T-helper 1 cell treated with Interleukin-12 subunit alpha and Interleukin-12 subunit beta and Interleukin-4 antibody, amounts not matched to agents 30 μg/mL and 1 μg/mL, for 36 hours (primary cell): ENCODE results near the gene FCER1G.
"Not testable (repeated sequence)": the region's sequence is repeated elsewhere in the genome, so short reads cannot be mapped to it uniquely, and the experiment has no call there.

Experiments used
- H3K27ac Mint-ChIP-seq: one replicate; pipeline ENCODE4 v1.8.0; 2021; ENCODE audit warnings: mild to moderate bottlenecking, mixed read lengths
- H3K27me3 Mint-ChIP-seq: one replicate; pipeline ENCODE4 v1.8.0; 2021; ENCODE audit warnings: low read depth, mixed read lengths
- H3K36me3 Mint-ChIP-seq: one replicate; pipeline ENCODE4 v1.8.0; 2021; ENCODE audit warnings: low read depth, mixed read lengths
- H3K4me1 Mint-ChIP-seq: one replicate; pipeline ENCODE4 v1.8.0; 2021; ENCODE audit warnings: low read depth, mixed read lengths
- H3K4me3 Mint-ChIP-seq: one replicate; pipeline ENCODE4 v1.8.0; 2021; ENCODE audit warnings: mild to moderate bottlenecking, moderate library complexity, mixed read lengths
- H3K9me3 Mint-ChIP-seq: one replicate; pipeline ENCODE4 v1.8.0; 2021; ENCODE audit warnings: mixed read lengths

The FCER1G gene

DNA sequence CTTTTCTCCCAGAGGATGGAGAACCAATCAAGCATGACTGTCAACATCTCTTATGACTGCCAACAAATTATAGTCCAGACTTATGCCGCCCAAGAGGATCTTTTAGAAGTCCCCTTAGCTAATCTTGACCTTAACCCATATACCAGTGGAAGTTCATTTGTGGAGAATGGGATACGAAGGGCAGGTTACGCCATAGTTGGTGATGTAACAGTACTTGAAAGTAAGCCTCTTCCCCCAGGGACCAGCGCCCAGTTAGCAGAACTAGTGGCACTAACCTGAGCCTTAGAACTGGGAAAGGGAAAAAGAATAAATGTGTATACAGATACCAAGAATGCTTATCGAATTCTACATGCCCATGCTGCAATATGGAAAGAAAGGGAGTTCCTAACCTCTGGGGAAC lies 40.2 kb downstream of the FCER1G start:
- H3K27me3 Mint-ChIP-seq: peaks cover 43% of the 10 kb centered on the region
- H3K4me1 Mint-ChIP-seq, H3K4me3 Mint-ChIP-seq, H3K27ac Mint-ChIP-seq, H3K36me3 Mint-ChIP-seq: not testable (repeated sequence)
- peaks cover 31% of the 10 kb centered on the region for H3K9me3 Mint-ChIP-seq

DNA sequence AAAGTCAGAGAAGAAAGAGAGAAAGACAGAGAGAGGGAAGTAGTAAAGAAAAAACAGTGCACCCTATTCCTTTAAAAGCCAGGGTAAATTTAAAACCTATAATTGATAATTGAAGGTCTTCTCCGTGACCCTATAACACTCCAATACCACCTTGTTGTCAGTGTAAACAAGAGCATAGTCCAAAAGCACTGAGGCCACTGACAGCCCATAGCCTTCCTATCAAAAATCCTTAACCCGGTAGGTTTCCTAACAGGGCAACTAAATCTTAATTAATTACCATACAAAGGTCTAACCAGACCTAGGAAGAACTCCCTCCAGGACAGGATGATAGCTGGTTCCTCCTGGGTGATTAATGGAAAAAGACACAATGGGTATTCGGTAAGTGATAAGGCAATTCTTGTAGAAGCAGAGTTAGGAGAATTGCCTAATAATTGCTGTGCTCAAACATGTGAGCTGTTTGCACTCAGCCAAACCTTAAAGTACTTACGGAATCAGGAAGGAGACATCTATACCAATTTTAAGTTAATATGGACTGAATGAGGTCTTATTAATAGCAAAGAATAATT lies 40.9 kb downstream of the FCER1G start:
- H3K4me1 Mint-ChIP-seq, H3K27ac Mint-ChIP-seq, H3K36me3 Mint-ChIP-seq, H3K4me3 Mint-ChIP-seq: not testable (repeated sequence)
- peaks cover 49% of the 10 kb centered on the region for H3K27me3 Mint-ChIP-seq
- peaks cover 31% of the 10 kb centered on the region for H3K9me3 Mint-ChIP-seq

DNA sequence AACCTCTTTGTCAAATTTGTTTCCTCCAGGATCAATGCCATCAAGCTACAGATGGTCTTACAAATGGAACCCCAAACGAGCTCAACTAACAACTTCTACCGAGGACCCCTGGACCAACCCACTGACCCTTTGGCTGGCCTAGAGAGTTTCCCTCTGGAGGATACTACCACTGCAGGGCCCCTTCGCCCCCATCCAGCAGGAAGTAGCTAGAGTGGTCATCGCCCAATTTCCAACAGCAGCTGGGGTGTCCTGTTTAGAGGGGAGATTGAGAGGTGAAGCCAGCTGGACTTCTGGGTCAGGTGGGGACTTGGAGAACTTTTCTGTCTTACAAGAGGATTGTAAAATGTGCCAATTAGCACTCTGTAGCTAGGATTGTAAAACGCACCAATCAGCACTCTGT lies 42.0 kb downstream of the FCER1G start:
- H3K4me1 Mint-ChIP-seq, H3K4me3 Mint-ChIP-seq, H3K27ac Mint-ChIP-seq, H3K36me3 Mint-ChIP-seq: not testable (repeated sequence)
- peaks cover 31% of the 10 kb centered on the region for H3K9me3 Mint-ChIP-seq
- H3K27me3 Mint-ChIP-seq: peaks cover 59% of the 10 kb centered on the region

DNA sequence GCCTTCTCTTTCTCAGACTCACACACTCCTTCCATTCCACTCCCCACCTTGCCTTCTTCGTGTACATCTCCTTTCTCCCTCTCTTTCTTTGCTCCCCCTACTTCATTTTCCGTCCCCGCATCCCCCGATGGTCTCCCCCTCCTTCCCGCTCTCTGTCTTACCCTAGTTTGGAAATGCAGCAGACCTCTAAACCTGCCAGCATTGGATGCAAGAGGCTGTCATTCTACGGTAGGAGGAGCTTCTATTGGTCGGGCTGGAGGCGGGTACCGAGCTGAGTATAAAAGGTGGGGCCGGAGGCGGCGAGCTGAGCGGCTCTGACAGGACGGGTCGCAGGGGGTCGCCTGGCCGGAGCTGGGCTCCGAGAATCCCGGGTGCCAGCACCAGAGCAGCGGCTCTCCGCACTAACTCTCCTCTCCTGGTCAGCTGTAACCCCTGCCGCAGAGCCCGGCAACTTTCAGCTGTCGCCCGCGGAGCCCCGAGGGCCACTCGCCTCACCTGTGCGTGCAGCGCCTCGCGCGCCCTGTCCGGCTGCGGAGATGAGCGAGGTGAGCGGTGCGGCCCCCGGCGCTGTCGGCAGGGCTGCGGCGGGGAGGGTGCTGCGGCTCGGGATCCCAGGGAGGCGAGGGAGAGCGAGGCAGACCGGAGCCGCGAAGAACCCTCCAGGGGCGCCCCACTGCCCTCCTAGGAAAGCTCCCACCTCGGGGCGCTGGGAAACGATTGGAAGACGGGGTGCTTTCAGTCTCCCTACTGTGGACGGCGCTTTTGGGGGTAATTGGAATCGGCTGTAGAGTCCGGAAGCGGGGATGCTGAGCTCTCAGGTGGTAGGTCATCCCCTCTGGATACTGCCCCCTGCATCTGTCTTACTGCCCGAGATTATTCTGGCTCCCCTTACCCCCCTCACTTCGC lies 43.6 kb downstream of the FCER1G start, which contains the start of gene PCP4L1:
Gene PCP4L1, plus strand, starts transcription at position 307 of the 906 bp plus-strand sequence. Its CDS starts 230 bp downstream, at position 537.
- Mint-ChIP-seq H3K9me3 (peaks cover 31% of the 10 kb centered on the region), H3K4me1 (peaks cover 7% of the 10 kb centered on the region)

DNA sequence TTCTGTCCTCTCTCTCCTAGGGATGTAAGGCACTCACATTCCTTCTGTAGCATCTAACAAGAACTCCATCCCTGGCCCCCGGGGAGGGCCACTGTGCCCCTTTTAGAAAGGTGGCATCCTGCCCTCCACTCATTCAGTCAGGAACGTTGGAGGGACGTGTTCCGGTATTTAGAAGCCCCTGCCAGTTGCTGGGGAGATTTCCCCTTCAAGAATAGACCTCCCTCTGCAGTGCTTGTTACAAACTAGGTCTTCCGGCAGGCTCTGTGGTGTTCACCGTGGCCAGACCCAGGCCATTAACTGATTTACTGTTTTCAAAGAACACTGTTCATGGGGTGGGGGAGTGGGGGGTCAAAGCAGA lies 44.2 kb downstream of the FCER1G start:
- Mint-ChIP-seq H3K27me3 (peaks cover 64% of the 10 kb centered on the region), H3K36me3 (peaks cover 7% of the 10 kb centered on the region), H3K27ac (no peak overlapping the region), H3K9me3 (peaks cover 31% of the 10 kb centered on the region), H3K4me3 (peak overlapping the region; percentile 41), H3K4me1 (peaks cover 7% of the 10 kb centered on the region)

More for the DNA sequence above, 43.6 kb downstream of the FCER1G start, which contains the start of gene PCP4L1:
- no peak within 1 kb of the TSS for H3K27ac Mint-ChIP-seq
- H3K36me3 Mint-ChIP-seq: peaks cover 7% of the 10 kb centered on the region
- H3K4me3 Mint-ChIP-seq: peak within 1 kb of the TSS; percentile 79
- peaks cover 64% of the 10 kb centered on the region for H3K27me3 Mint-ChIP-seq

DNA sequence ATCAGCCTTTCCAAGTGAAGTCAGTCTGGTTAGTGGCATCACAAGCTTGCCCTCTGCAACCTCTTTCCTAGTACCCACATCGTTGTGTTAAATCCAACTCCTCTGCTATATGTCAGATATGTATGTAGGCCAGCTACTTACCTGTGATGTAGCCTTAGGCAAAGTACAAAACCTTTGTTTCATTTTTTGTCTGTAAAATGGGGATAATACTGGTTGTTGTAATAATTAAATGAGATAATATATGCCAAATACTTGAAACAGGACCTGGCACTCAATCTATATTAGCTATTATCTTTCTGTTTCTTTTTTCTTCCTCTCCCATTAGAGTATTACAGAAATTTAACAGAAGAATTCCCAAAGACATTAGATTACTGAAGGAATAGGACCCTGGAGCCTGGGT lies 44.7 kb downstream of the FCER1G start:
- peaks cover 64% of the 10 kb centered on the region for H3K27me3 Mint-ChIP-seq
- no peak overlapping the region for H3K27ac Mint-ChIP-seq

DNA sequence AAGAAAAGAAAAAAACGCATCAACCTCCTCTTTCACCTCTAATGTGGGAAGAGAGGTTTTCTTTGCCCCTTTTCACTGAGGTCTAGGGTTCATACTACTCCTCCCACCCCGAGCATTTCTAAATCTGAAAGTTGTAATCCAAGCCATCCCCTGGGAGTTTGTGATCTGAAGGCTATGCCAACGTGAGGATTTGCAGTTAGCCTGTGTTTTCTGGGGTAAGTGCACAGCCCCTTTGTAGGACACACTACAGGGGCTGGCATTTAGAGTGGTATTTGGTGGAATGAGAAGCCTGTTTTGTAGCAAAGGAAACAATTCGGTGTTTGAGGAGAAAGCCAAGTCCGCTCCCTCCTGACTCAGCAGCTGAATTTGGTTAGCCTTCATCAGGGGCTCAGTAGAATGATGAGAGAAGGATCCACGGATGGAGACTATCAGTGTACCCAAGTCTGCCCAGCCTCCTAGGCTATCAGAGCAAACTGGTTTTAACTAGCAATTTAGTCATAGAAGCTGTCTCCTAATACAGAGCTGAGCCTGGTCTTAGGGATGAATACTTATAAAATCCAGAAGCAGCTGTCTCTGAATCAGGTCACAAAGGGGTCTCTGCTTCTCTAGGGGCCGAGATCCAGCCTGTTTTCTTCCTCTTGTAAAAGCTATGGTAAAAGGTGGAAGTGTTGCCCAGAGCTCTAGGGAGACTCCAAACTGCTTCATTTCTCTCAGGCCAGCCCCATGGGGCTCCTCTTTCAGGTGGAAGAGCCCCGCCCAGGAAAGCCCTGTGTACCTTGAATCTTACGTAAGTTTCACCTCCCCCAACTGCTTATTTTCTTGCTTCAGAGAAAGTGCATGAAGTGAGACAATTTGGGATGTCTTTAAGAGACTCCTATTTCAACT lies 45.5 kb downstream of the FCER1G start:
- no peak overlapping the region for H3K4me3 Mint-ChIP-seq
- H3K36me3 Mint-ChIP-seq: peaks cover 5% of the 10 kb centered on the region
- H3K27ac Mint-ChIP-seq: no peak overlapping the region
- H3K27me3 Mint-ChIP-seq: peaks cover 61% of the 10 kb centered on the region
- peaks cover 28% of the 10 kb centered on the region for H3K9me3 Mint-ChIP-seq
- peaks cover 7% of the 10 kb centered on the region for H3K4me1 Mint-ChIP-seq

More for the DNA sequence above, 44.7 kb downstream of the FCER1G start:
- H3K4me3 Mint-ChIP-seq: no peak overlapping the region
- H3K36me3 Mint-ChIP-seq: peaks cover 7% of the 10 kb centered on the region
- peaks cover 7% of the 10 kb centered on the region for H3K4me1 Mint-ChIP-seq
- H3K9me3 Mint-ChIP-seq: peaks cover 31% of the 10 kb centered on the region

DNA sequence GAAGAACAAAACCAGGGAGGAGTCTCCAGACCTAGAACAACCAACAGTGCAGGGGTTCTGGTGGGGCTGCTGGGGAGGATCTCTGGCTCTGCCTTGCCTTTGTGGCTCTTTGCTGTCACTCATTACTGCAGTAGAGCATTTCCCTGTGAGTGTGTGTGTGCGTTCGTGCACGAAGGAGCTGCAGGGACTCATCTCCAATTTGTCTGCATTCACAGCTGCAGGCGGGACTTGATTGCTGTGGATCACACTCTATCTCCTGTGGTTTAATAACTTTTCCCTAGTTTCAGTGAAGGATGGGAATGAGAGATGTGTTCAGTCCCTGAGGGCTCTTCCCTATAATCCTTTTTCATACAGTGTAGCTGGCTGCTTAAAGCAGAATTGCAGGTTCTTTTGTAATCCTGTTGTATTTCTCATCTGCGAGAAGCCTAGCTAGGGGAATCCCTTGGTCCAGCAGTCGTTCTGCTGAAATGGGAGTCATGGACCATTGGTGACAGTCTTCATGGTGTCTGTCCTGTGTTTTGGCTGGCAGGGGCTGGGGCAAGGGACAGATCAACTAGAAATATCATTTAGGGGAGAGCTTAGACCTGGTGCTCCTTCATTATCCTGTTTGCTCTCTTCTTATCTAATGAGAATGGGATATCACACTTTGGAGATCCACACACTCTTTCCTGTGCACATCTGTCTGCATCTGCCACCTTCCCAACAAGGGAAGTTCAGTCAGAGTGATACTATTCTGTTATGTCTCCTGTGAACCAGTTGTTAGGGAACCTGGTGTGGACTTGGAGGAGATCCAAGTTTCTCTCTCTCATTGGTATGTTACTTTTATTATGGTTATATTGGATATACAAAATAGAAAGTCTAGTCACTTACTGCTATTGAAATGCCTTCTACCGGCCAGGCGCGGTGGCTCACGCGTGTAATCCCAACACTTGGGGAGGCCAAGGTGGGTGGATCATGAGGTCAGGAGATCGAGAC lies 46.5 kb downstream of the FCER1G start:
- Mint-ChIP-seq H3K4me3 (no peak overlapping the region), H3K36me3 (peaks cover 4% of the 10 kb centered on the region), H3K27ac (no peak overlapping the region), H3K4me1 (peaks cover 7% of the 10 kb centered on the region), H3K9me3 (peaks cover 19% of the 10 kb centered on the region), H3K27me3 (peaks cover 54% of the 10 kb centered on the region)

DNA sequence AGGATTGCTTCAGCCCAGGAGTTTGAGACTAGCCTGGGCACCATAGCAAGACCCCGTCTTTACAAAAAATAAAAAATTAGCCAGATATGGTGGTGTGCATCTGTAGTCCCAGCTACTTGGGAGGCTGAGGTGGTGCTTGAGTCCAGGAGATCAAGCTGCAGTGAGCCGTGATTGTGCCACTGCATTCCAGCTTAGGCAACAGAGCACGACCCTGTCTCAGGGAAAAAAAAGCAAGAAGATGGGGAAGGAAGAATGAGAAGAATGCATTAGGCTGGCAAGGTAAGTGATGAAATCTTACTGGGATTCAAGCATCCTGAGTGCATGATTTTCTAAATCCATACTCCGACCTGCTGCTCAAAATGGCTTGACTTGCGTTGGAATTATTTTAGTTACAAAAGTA lies 50.2 kb downstream of the FCER1G start:
- H3K27me3 Mint-ChIP-seq: peaks cover 22% of the 10 kb centered on the region
- no peak overlapping the region for H3K27ac Mint-ChIP-seq
- no peaks in the 10 kb centered on the region for H3K36me3 Mint-ChIP-seq
- H3K9me3 Mint-ChIP-seq: no peaks in the 10 kb centered on the region
- H3K4me1 Mint-ChIP-seq: no peaks in the 10 kb centered on the region
- H3K4me3 Mint-ChIP-seq: no peak overlapping the region

DNA sequence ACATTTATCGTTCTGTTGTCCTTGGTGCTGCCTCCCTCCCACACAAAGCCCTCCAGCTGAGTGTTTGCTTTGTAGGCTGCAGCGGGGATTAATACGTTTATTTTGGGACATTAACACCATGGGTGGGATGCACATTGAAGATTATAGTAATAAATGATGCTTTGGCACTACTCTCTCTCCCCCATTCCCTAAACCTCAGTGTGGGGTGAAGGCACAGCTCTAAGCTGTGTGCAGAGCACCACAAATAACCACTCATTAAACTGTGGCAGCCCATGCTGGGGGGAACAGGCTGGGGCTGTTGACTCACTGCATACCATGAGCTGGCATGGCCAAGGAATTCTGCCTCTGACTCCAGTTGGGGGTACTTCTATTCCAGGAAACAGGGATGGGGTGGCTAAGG lies 51.1 kb downstream of the FCER1G start:
- no peaks in the 10 kb centered on the region for H3K4me1 Mint-ChIP-seq
- no peaks in the 10 kb centered on the region for H3K36me3 Mint-ChIP-seq
- H3K9me3 Mint-ChIP-seq: no peaks in the 10 kb centered on the region
- H3K4me3 Mint-ChIP-seq: no peak overlapping the region
- H3K27ac Mint-ChIP-seq: no peak overlapping the region
- peaks cover 14% of the 10 kb centered on the region for H3K27me3 Mint-ChIP-seq

DNA sequence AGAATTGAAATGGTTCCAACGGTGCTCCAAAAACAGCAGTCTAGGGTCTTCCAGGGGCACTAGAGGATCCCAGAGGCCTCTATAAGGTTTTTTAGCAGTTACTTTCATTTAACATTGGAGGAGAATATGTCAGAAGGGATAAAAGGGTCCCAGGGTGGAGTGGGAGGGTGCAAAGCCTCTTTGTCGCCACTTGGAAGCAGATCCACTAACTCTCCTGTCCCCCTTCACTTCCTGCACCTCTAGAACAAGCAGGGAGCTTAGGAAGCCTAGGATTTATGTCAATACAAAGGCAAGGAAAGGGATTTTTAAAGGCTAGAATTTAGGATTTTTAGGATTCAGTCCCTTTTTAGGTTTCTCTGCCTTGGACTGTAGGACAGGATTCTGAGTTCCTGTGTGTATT lies 51.7 kb downstream of the FCER1G start:
- Mint-ChIP-seq H3K27me3 (peaks cover 7% of the 10 kb centered on the region), H3K27ac (no peak overlapping the region), H3K36me3 (no peaks in the 10 kb centered on the region), H3K4me1 (no peaks in the 10 kb centered on the region), H3K9me3 (no peaks in the 10 kb centered on the region), H3K4me3 (no peak overlapping the region)

DNA sequence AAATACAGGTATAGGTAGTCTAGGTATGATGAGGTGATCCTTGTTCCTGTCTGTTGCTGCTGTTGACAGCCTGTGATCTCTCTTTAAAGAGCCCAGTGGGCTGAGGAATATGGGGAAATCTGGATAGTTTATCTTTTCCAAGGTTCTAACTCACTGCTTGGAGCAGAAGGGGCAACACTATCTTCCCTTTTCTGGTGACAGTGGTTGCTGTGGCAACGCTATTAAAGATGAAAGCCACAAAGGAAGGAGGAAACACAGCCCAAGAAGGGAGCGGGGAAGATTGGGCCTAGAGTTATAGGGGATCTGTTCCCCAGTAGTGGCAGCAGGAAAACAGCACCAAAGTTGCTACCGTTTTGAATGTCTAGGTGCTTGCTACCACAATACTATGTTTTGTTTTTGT lies 52.2 kb downstream of the FCER1G start:
- Mint-ChIP-seq H3K4me3 (no peak overlapping the region), H3K36me3 (no peaks in the 10 kb centered on the region), H3K9me3 (no peaks in the 10 kb centered on the region), H3K27me3 (peaks cover 5% of the 10 kb centered on the region), H3K27ac (no peak overlapping the region), H3K4me1 (no peaks in the 10 kb centered on the region)
